Caco-2 (cell line): ENCODE data around the gene MTFP1. TPM values are rescaled to one million over a fixed set of nuclear protein-coding genes. Genes with fewer than 3 reads are reported as not detected.

Experiments used
- total RNA-seq: library from RNA; stranded (reverse); gene quantifications from 2 replicates; pipeline ENCODE4 v1.2.3, GENCODE V29; 2022

The MTFP1 gene
- total RNA-seq, 1 experiment from 2014 or later: 20.6 TPM

Other genes with a start within 250 kb of the MTFP1 start
- 8.0 and 9.7 TPM in 2 replicates for gene LIF, start 179.0 kb upstream of the MTFP1 start, total RNA-seq
- not detected in 2 replicates for gene OSM, start 158.9 kb upstream of the MTFP1 start, total RNA-seq
- gene CASTOR1, start 136.3 kb upstream of the MTFP1 start, total RNA-seq: 6.3 and 7.4 TPM in 2 replicates
- 11.1 and 12.2 TPM in 2 replicates for gene TBC1D10A, start 98.8 kb upstream of the MTFP1 start, total RNA-seq
- 182 and 188 TPM in 2 replicates for gene SF3A1, start 68.9 kb upstream of the MTFP1 start, total RNA-seq
- 4.8 and 4.9 TPM in 2 replicates for gene CCDC157, start 68.8 kb upstream of the MTFP1 start, total RNA-seq
- 12.8 and 14.2 TPM in 2 replicates for gene RNF215, start 38.4 kb upstream of the MTFP1 start, total RNA-seq
- 9.4 and 11.0 TPM in 2 replicates for gene SEC14L2, start 28.8 kb upstream of the MTFP1 start, total RNA-seq
- not detected in 2 replicates for gene SEC14L3, start 46.2 kb downstream of the MTFP1 start, total RNA-seq
- gene SEC14L4, start 79.9 kb downstream of the MTFP1 start, total RNA-seq: not detected in 2 replicates
- gene SEC14L6, start 121.0 kb downstream of the MTFP1 start, total RNA-seq: 0.14 TPM in 1 of 2 replicates, not detected in the other
- gene GAL3ST1, start 148.9 kb downstream of the MTFP1 start, total RNA-seq: 8.9 and 14.2 TPM in 2 replicates
- 110 and 117 TPM in 2 replicates for gene PES1, start 166.1 kb downstream of the MTFP1 start, total RNA-seq
- 11.9 and 13.8 TPM in 2 replicates for gene TCN2, start 181.4 kb downstream of the MTFP1 start, total RNA-seq
- gene SLC35E4, start 210.0 kb downstream of the MTFP1 start, total RNA-seq: 0.27 and 0.74 TPM in 2 replicates
- 6.0 and 7.9 TPM in 2 replicates for gene DUSP18, start 242.1 kb downstream of the MTFP1 start, total RNA-seq